Stimulated activated CD8-positive, alpha-beta memory T cell treated with anti-CD3 and anti-CD28 coated beads, Interleukin-7, amount 100 ng/mL, for 4 hours (primary cell): ENCODE results near the gene TRPM6.
"Not testable (repeated sequence)": the region's sequence is repeated elsewhere in the genome, so short reads cannot be mapped to it uniquely, and the experiment has no call there.

Experiments
- DNase-seq, 2 donors: peaks; one replicate each; pipeline ENCODE4 v3.0.0-alpha.2; 2020; ENCODE audit warnings: low read depth in 2 of 2

Gene TRPM6

GRCh38 chr9:74856989-74857388 is 30.7 kb downstream of the TRPM6 start:
- no peak for DNase-seq

GRCh38 chr9:74855072-74855471 is 32.6 kb downstream of the TRPM6 start:
- DNase-seq: no peak

GRCh38 chr9:74853024-74853423 is 34.7 kb downstream of the TRPM6 start:
- DNase-seq: not testable (repeated sequence)

GRCh38 chr9:74848153-74848525 is 39.6 kb downstream of the TRPM6 start:
- no peak for DNase-seq

GRCh38 chr9:74847478-74848152 is 40.1 kb downstream of the TRPM6 start:
- no peak for DNase-seq

GRCh38 chr9:74846766-74847165 is 41.0 kb downstream of the TRPM6 start:
- DNase-seq: no peak

- DNase-seq: no peak
Measured at GRCh38 chr9:74838351-74838750, 49.4 kb downstream of the TRPM6 start.

GRCh38 chr9:74824654-74825053 is 63.1 kb downstream of the TRPM6 start:
- no peak for DNase-seq

- DNase-seq: no peak
Measured at GRCh38 chr9:74821636-74822035, 66.1 kb downstream of the TRPM6 start.

- DNase-seq: no peak
Measured at GRCh38 chr9:74817816-74818215, 69.9 kb downstream of the TRPM6 start.

GRCh38 chr9:74817281-74817810 is 70.4 kb downstream of the TRPM6 start:
- no peak for DNase-seq

- DNase-seq: no peak
Measured at GRCh38 chr9:74810200-74810599, 77.5 kb downstream of the TRPM6 start.

GRCh38 chr9:74804018-74804385 is 83.7 kb downstream of the TRPM6 start:
- DNase-seq: no peak

GRCh38 chr9:74803376-74804017 is 84.2 kb downstream of the TRPM6 start:
- DNase-seq: no peak

- no peak for DNase-seq
Measured at GRCh38 chr9:74800226-74800625, 87.5 kb downstream of the TRPM6 start.

GRCh38 chr9:74795803-74796202 is 91.9 kb downstream of the TRPM6 start:
- DNase-seq: no peak

- no peak for DNase-seq
Measured at GRCh38 chr9:74795081-74795480, 92.6 kb downstream of the TRPM6 start.

GRCh38 chr9:74784506-74784905 is 103.2 kb downstream of the TRPM6 start:
- DNase-seq: no peak

GRCh38 chr9:74783408-74783807 is 104.3 kb downstream of the TRPM6 start:
- no peak for DNase-seq

GRCh38 chr9:74777136-74777879 is 110.4 kb downstream of the TRPM6 start:
- DNase-seq: peak; percentile 39 to 44

GRCh38 chr9:74775396-74775795 is 112.3 kb downstream of the TRPM6 start:
- no peak for DNase-seq

GRCh38 chr9:74773886-74774479 is 113.7 kb downstream of the TRPM6 start:
- peak; percentile 35 to 50 for DNase-seq
